BLaER1 (cell line): ENCODE results near the gene MGLL.

Experiments
- H3K27ac ChIP-seq: shearing (Covaris generic); formaldehyde crosslinking; 2 replicates; pipeline ENCODE4 v1.8.1; 2022
- H3K27me3 ChIP-seq: shearing (Covaris generic); formaldehyde crosslinking; 2 replicates; pipeline ENCODE4 v1.8.1; 2022
- H3K36me3 ChIP-seq: shearing (Covaris generic); formaldehyde crosslinking; 2 replicates; pipeline ENCODE4 v1.8.1; 2022
- H3K4me1 ChIP-seq: shearing (Covaris generic); formaldehyde crosslinking; 2 replicates; pipeline ENCODE4 v1.8.1; 2022
- H3K4me2 ChIP-seq: shearing (Covaris generic); formaldehyde crosslinking; 2 replicates; pipeline ENCODE4 v1.8.1; 2022
- H3K4me3 ChIP-seq: shearing (Covaris generic); formaldehyde crosslinking; 2 replicates; pipeline ENCODE4 v1.8.1; 2022
- H3K9ac ChIP-seq: shearing (Covaris generic); formaldehyde crosslinking; 2 replicates; pipeline ENCODE4 v1.8.1; 2022
- H3K9me3 ChIP-seq: shearing (Covaris generic); formaldehyde crosslinking; 2 replicates; pipeline ENCODE4 v1.8.1; 2022
- H4K20me1 ChIP-seq: shearing (Covaris generic); formaldehyde crosslinking; 2 replicates; pipeline ENCODE4 v1.8.1; 2022
- Cebpa-rat ChIP-seq: shearing (Covaris generic); IDR thresholded peaks from 2 replicates; pipeline ENCODE4 v1.8.1; 2022

The MGLL gene

DNA sequence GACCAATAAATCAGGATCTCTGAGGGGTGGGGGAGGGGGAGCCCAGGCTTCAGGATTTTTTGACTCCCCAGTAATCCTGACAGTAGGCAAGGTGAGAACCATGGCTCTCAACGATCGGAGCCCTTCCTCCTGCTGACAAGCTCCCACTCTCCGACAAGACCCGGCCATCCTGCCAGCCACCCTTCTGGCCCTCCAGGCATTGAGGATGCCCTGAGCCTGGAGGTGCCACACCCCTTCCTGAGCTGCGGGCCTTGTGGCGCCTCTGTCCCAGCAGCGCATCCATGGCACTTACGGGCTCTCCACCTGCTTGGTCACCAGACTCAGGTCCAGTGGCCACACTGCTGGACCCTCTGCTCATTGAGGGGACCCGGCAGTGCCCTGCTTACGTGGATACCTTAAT lies 46.0 kb downstream of the MGLL start:
- Histone ChIP-seq H3K4me3 (no peak overlapping the region), H3K9ac (no peak overlapping the region), H3K27ac (no peak overlapping the region), H3K4me2 (peak overlapping the region; percentile 81; the same call in 1 of the 2 replicates), H3K36me3 (no peaks in the 10 kb centered on the region), H3K27me3 (no peaks in the 10 kb centered on the region), H3K9me3 (peaks cover 13% of the 10 kb centered on the region), H3K4me1 (peaks cover 50% of the 10 kb centered on the region), H4K20me1 (no peaks in the 10 kb centered on the region)
- TF ChIP-seq Cebpa-rat: no peak

- Histone ChIP-seq H3K9ac (peak overlapping the region; percentile 57), H3K4me1 (peaks cover 56% of the 10 kb centered on the region), H3K36me3 (no peaks in the 10 kb centered on the region), H3K4me2 (peak overlapping the region; percentile 81), H3K4me3 (no peak overlapping the region), H3K27me3 (no peaks in the 10 kb centered on the region), H4K20me1 (no peaks in the 10 kb centered on the region), H3K27ac (peak overlapping the region; percentile 59), H3K9me3 (peaks cover 13% of the 10 kb centered on the region)
- no peak for TF ChIP-seq Cebpa-rat
These were observed 46.8 kb downstream of the MGLL start for GRCh38 chr3:127775398-127776109.

DNA sequence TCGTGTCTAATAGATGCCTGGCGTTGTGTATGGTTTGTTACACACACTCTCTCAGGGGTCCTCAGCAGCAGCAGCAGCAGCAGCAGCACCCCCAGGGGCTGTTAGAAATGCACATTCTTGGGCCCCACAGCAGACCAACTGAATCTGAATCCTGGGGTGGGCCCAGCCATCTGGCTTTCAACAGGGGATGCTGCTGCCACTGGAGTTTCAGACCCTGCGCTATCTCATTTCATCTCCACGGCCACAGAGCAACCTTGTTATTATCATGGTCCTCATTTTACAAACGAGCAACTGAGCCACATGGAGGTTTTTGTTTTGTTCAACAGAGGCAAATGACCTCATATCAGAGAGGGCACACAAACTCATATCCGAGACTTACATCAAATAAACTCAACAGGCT lies 47.7 kb downstream of the MGLL start:
- Histone ChIP-seq H3K4me3 (no peak overlapping the region), H3K9ac (no peak overlapping the region), H3K27me3 (no peaks in the 10 kb centered on the region), H3K27ac (no peak overlapping the region), H3K36me3 (no peaks in the 10 kb centered on the region), H3K4me2 (peak overlapping the region; percentile 81), H4K20me1 (no peaks in the 10 kb centered on the region), H3K4me1 (peaks cover 55% of the 10 kb centered on the region), H3K9me3 (peaks cover 13% of the 10 kb centered on the region)
- no peak for TF ChIP-seq Cebpa-rat

- Histone ChIP-seq H3K4me1 (peaks cover 52% of the 10 kb centered on the region), H4K20me1 (no peaks in the 10 kb centered on the region), H3K4me3 (no peak overlapping the region), H3K9me3 (peaks cover 14% of the 10 kb centered on the region), H3K36me3 (no peaks in the 10 kb centered on the region), H3K4me2 (peak overlapping the region; percentile 81; the same call in 1 of the 2 replicates), H3K27me3 (no peaks in the 10 kb centered on the region), H3K27ac (peak overlapping the region; percentile 62; the same call in 1 of the 2 replicates), H3K9ac (0 out of 2 replicates have a peak overlapping the region, but pooled peaks have one; percentile 32)
- no peak for TF ChIP-seq Cebpa-rat
These were observed 48.4 kb downstream of the MGLL start for GRCh38 chr3:127773752-127774395.

- TF ChIP-seq Cebpa-rat: no peak
- peak overlapping the region; percentile 62 for H3K27ac ChIP-seq
- peaks cover 52% of the 10 kb centered on the region for H3K4me1 ChIP-seq
- no peaks in the 10 kb centered on the region for H4K20me1 ChIP-seq
- peaks cover 22% of the 10 kb centered on the region for H3K9me3 ChIP-seq
- 0 out of 2 replicates have a peak overlapping the region, but pooled peaks have one; percentile 32 for H3K9ac ChIP-seq
- H3K4me2 ChIP-seq: peak overlapping the region; percentile 81
- H3K27me3 ChIP-seq: no peaks in the 10 kb centered on the region
- no peaks in the 10 kb centered on the region for H3K36me3 ChIP-seq
- H3K4me3 ChIP-seq: no peak overlapping the region
These were observed 49.2 kb downstream of the MGLL start for GRCh38 chr3:127772827-127773751.

DNA sequence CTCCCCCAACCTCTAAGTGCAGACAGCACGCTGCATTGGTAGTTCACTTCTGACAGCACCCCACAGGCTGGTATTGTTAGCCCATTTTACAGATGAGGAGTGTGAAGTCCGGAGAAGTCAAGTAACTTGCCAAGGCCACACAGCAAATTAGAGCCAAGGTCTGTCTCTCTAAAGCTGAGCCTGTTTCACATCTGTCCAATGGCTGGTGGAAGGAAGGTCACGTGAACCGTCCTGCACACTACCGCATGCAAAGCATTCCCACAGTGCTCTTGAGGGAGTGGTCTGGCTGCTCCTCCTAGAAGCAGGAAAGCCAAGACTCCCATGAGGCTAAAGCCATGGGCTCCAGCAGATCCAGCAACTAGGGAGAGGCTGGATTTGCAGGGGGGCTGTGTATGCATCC lies 50.0 kb downstream of the MGLL start:
- H3K9me3 ChIP-seq: peaks cover 27% of the 10 kb centered on the region
- H3K4me1 ChIP-seq: peaks cover 52% of the 10 kb centered on the region
- H3K27me3 ChIP-seq: no peaks in the 10 kb centered on the region
- TF ChIP-seq Cebpa-rat: no peak
- 0 out of 2 replicates have a peak overlapping the region, but pooled peaks have one; percentile 14 for H3K27ac ChIP-seq
- no peak overlapping the region for H3K4me3 ChIP-seq
- no peak overlapping the region for H3K9ac ChIP-seq
- peak overlapping the region; percentile 81 for H3K4me2 ChIP-seq
- no peaks in the 10 kb centered on the region for H4K20me1 ChIP-seq
- H3K36me3 ChIP-seq: no peaks in the 10 kb centered on the region

- Histone ChIP-seq H3K4me3 (no peak overlapping the region), H4K20me1 (no peaks in the 10 kb centered on the region), H3K9ac (no peak overlapping the region), H3K27me3 (no peaks in the 10 kb centered on the region), H3K4me1 (peaks cover 52% of the 10 kb centered on the region), H3K9me3 (peaks cover 27% of the 10 kb centered on the region), H3K36me3 (no peaks in the 10 kb centered on the region), H3K4me2 (no peak overlapping the region), H3K27ac (no peak overlapping the region)
- no peak for TF ChIP-seq Cebpa-rat
These were observed 50.6 kb downstream of the MGLL start for GRCh38 chr3:127771746-127772145.

- peaks cover 45% of the 10 kb centered on the region for H3K4me1 ChIP-seq
These were observed 51.5 kb downstream of the MGLL start for GRCh38 chr3:127770671-127771355.

More at GRCh38 chr3:127770671-127771355, 51.5 kb downstream of the MGLL start:
- peak overlapping the region; percentile 10; the same call in 1 of the 2 replicates for H3K4me2 ChIP-seq
- peaks cover 28% of the 10 kb centered on the region for H3K9me3 ChIP-seq
- H3K4me3 ChIP-seq: no peak overlapping the region
- no peaks in the 10 kb centered on the region for H3K36me3 ChIP-seq
- TF ChIP-seq Cebpa-rat: no peak
- no peaks in the 10 kb centered on the region for H4K20me1 ChIP-seq
- H3K27ac ChIP-seq: no peak overlapping the region
- H3K9ac ChIP-seq: no peak overlapping the region
- H3K27me3 ChIP-seq: no peaks in the 10 kb centered on the region
